Measurements from ENCODE around the gene ZNF813.
"Not testable (repeated sequence)": the region's sequence is repeated elsewhere in the genome, so short reads cannot be mapped to it uniquely, and the experiment has no call there.

DNA sequence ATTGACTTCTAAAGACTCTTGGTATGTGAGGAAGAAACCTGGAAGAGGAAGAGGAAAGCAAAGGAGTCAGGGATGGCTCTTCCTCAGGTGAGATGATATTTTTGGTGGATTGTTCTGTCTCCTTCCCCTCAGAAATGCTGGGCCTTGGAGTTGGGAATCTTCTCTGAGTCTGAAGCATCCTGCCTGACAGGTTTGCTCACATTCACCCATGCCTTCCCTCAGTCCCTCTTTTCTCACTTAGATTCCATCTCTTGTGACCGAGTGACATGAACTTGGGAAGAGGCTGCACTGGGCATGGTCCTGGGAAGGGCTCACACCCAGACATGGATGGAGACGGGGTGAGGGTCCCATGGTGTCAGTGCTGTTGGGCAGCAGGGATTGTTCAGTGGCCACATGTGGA, 16.2 kb downstream of the ZNF813 start:
- not testable (repeated sequence) for TF ChIP-seq CTCF (optimal IDR thresholded peaks at IDR 0.05 in 1 of 3, IDR thresholded peaks at IDR 0.05 in 1 of 3, conservative IDR thresholded peaks at IDR 0.05 in 1 of 3; ENCODE audit: extremely low read depth in 1 of 3, insufficient read depth in 2 of 3, low read length in 3 of 3); EZH2 (IDR thresholded peaks at IDR 0.05; ENCODE audit: low read length)

Data from keratinocyte (primary cell).